ENCODE measurements around the gene LUC7L.
"Not testable (repeated sequence)": the region's sequence is repeated elsewhere in the genome, so short reads cannot be mapped to it uniquely, and the experiment has no call there.

LUC7L gene

GRCh38 chr16:229731-230281 is 557 bp upstream of the LUC7L start:
- no peak for DNase-seq (ENCODE audit: low read depth)

GRCh38 chr16:228151-228851 is 948 bp downstream of the LUC7L start:
- DNase-seq (ENCODE audit: low read depth) = no peak

GRCh38 chr16:220021-220420 is 9.2 kb downstream of the LUC7L start:
- DNase-seq (ENCODE audit: low read depth) = no peak

GRCh38 chr16:212999-213398 is 16.2 kb downstream of the LUC7L start:
- DNase-seq (ENCODE audit: low read depth) = peak; percentile 72

- not testable (repeated sequence) for DNase-seq (ENCODE audit: low read depth)
These were observed 17.5 kb downstream of the LUC7L start for GRCh38 chr16:211631-212180.

- peak; percentile 44 for DNase-seq (ENCODE audit: low read depth)
These were observed 19.9 kb downstream of the LUC7L start for GRCh38 chr16:209359-209758.

GRCh38 chr16:204046-204445 is 25.2 kb downstream of the LUC7L start:
- not testable (repeated sequence) for DNase-seq (ENCODE audit: low read depth)

- peak; percentile 80 for DNase-seq (ENCODE audit: low read depth)
These were observed 26.0 kb downstream of the LUC7L start for GRCh38 chr16:203246-203645.

GRCh38 chr16:200388-200787 is 28.9 kb downstream of the LUC7L start:
- DNase-seq (ENCODE audit: low read depth) = peak; percentile 88

GRCh38 chr16:194516-194915 is 34.7 kb downstream of the LUC7L start:
- DNase-seq (ENCODE audit: low read depth) = peak; percentile 82

- DNase-seq (ENCODE audit: low read depth) = no peak
These were observed 35.8 kb downstream of the LUC7L start for GRCh38 chr16:193441-193840.

- DNase-seq (ENCODE audit: low read depth) = no peak
These were observed 36.6 kb downstream of the LUC7L start for GRCh38 chr16:192686-193085.

GRCh38 chr16:191831-192230 is 37.4 kb downstream of the LUC7L start:
- DNase-seq (ENCODE audit: low read depth) = no peak

- no peak for DNase-seq (ENCODE audit: low read depth)
These were observed 39.6 kb downstream of the LUC7L start for GRCh38 chr16:189604-190186.

GRCh38 chr16:188674-189073 is 40.6 kb downstream of the LUC7L start:
- no peak for DNase-seq (ENCODE audit: low read depth)

- no peak for DNase-seq (ENCODE audit: low read depth)
These were observed 41.9 kb downstream of the LUC7L start for GRCh38 chr16:187330-187729.

GRCh38 chr16:185691-186090 is 43.6 kb downstream of the LUC7L start:
- DNase-seq (ENCODE audit: low read depth) = no peak

- DNase-seq (ENCODE audit: low read depth) = no peak
These were observed 44.0 kb downstream of the LUC7L start for GRCh38 chr16:185213-185612.

GRCh38 chr16:183005-183404 is 46.2 kb downstream of the LUC7L start:
- no peak for DNase-seq (ENCODE audit: low read depth)

GRCh38 chr16:181565-182021 is 47.7 kb downstream of the LUC7L start:
- no peak for DNase-seq (ENCODE audit: low read depth)

- DNase-seq (ENCODE audit: low read depth) = peak; percentile 47
These were observed 48.3 kb downstream of the LUC7L start for GRCh38 chr16:180681-181564.

- DNase-seq (ENCODE audit: low read depth) = no peak
These were observed 49.1 kb downstream of the LUC7L start, which contains the start of gene HBQ1 for GRCh38 chr16:180101-180675. HBQ1 (plus strand) TSS chr16:180459; CDS start chr16:180487, 28 bp downstream.
